K562 (cell line): Measurements from ENCODE around the gene ATXN1.
"Not testable (repeated sequence)": the region's sequence is repeated elsewhere in the genome, so short reads cannot be mapped to it uniquely, and the experiment has no call there.

Experiments used
- CTCF ChIP-seq, 3 experiments: IDR thresholded peaks in 2 of 3; conservative IDR thresholded peaks in 1 of 3; 2 replicates each; pipeline ENCODE4 v1.5.1; 2011 to 2012; ENCODE audit warnings: low read length in 3 of 3, mild to moderate bottlenecking in 3 of 3, control low read depth in 2 of 3, improper control_type of control experiment in 1 of 3, inconsistent platforms in 1 of 3, low read depth in 1 of 3, mixed read lengths in 1 of 3, moderate library complexity in 1 of 3; ENCODE audit not compliant: insufficient read depth in 2 of 3
- EP300 ChIP-seq: IDR thresholded peaks from 2 replicates; pipeline ENCODE4 v1.6.1; 2012; ENCODE audit warnings: low read length, improper control_type of control experiment
- EZH2 ChIP-seq: IDR thresholded peaks from 2 replicates; pipeline ENCODE4 v1.6.1; 2012; ENCODE audit warnings: low read depth, mild to moderate bottlenecking, inconsistent platforms, low read length, borderline replicate concordance
- PBX2 ChIP-seq, 2 experiments: IDR thresholded peaks in 1 of 2; conservative IDR thresholded peaks in 1 of 2; 2 replicates each; pipeline ENCODE4 v1.6.1; 2016; ENCODE audit warnings: low read depth in 2 of 2, mild to moderate bottlenecking in 1 of 2, missing compliant biosample characterization in 1 of 2, missing genetic modification characterization in 1 of 2, moderate library complexity in 1 of 2
- PCBP2 ChIP-seq: fragments of 200-400 bp; formaldehyde crosslinking; IDR thresholded peaks from 2 replicates; pipeline ENCODE4 v1.6.1; 2018; ENCODE audit warnings: low read length, low read depth, mild to moderate bottlenecking, moderate library complexity; ENCODE audit not compliant: poor library complexity, severe bottlenecking

- not testable (repeated sequence) for TF ChIP-seq PBX2 (CRISPR knock-in tag; IDR thresholded peaks at IDR 0.05; ENCODE audit: low read depth); PBX2 (tag; conservative IDR thresholded peaks at IDR 0.05; ENCODE audit: low read depth); EP300; EZH2; PCBP2; CTCF (IDR thresholded peaks at IDR 0.05 in 2 of 3, conservative IDR thresholded peaks at IDR 0.05 in 1 of 3; ENCODE audit: insufficient read depth in 2 of 3, low read depth in 1 of 3, low read length in 3 of 3)
Observed at GRCh38 chr6:16628580-16628979, 132.7 kb downstream of the ATXN1 start.
